ENCODE results near the gene GPR68. TPM values are rescaled to one million over a fixed set of nuclear protein-coding genes. Genes with fewer than 3 reads are reported as not detected.

GPR68 gene
- total RNA-seq, 1 experiment from 2014 or later = 0.28 TPM

DNA sequence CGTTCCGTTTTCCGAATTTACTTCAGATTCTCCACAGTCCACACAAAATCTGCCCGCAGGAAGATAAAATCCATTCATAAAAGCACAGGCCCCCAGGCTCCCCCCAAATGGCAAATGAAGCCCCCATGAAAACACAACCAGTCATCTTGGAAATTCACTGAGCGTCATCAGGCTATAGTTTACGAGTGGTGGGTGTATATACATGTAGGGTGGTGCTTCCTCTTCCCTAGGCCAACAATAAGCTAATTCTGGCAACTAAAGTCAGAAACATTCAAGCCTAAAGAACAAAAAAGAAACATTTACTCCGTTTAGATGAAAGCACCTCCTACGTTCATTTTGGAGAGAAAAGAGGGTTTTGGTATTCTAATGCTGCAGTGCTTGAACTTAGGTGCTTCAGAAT lies 5.8 kb downstream of the GPR68 start:
- no TSS peak for BruUV-seq (replicated peaks)
- CTCF ChIA-PET = no interaction called here

GRCh38 chr14:91238085-91238484 lies 6.4 kb downstream of the GPR68 start:
- ChIA-PET CTCF (no interaction called here), POLR2A (no interaction called here)
- H3K9me3 ChIP-seq (ENCODE audit: control insufficient read depth, insufficient read depth, low read depth, low read length) = no peaks in the 10 kb centered on the region
- H3K27me3 ChIP-seq (ENCODE audit: control insufficient read depth, insufficient read depth, low read length) = no peaks in the 10 kb centered on the region; the same call in 1 of the 2 replicates
- H3K27ac ChIP-seq (ENCODE audit: low read length) = no peak overlapping the region
- H3K4me1 ChIP-seq (ENCODE audit: control insufficient read depth, insufficient read depth, low read length) = no peaks in the 10 kb centered on the region
- intact Hi-C loops (cut with micrococcal nuclease; ENCODE audit: unreplicated experiment) (no loop called here), in situ Hi-C loops (cut with HindIII; ENCODE audit: low pct_unique_long_range_greater_than_20kb, low sequenced_read_pairs) (no loop called here)
- ATAC-seq (no peak), DNase-seq (ENCODE audit: low read depth, low spot score) (no peak)
- no TSS peak for BruUV-seq (replicated peaks)
- TF ChIP-seq SIN3A (IDR thresholded peaks at IDR 0.05; ENCODE audit: borderline replicate concordance, insufficient read depth, low read depth, low read length) = no peak
- no peak for TF ChIP-seq REST (IDR thresholded peaks at IDR 0.05; ENCODE audit: insufficient read depth in 1 of 2, low read depth in 2 of 2, low read length in 1 of 2)
- TF ChIP-seq POLR2AphosphoS5 (IDR thresholded peaks at IDR 0.05; ENCODE audit: low read depth, low read length) = no peak
- TF ChIP-seq, protein P1, sequence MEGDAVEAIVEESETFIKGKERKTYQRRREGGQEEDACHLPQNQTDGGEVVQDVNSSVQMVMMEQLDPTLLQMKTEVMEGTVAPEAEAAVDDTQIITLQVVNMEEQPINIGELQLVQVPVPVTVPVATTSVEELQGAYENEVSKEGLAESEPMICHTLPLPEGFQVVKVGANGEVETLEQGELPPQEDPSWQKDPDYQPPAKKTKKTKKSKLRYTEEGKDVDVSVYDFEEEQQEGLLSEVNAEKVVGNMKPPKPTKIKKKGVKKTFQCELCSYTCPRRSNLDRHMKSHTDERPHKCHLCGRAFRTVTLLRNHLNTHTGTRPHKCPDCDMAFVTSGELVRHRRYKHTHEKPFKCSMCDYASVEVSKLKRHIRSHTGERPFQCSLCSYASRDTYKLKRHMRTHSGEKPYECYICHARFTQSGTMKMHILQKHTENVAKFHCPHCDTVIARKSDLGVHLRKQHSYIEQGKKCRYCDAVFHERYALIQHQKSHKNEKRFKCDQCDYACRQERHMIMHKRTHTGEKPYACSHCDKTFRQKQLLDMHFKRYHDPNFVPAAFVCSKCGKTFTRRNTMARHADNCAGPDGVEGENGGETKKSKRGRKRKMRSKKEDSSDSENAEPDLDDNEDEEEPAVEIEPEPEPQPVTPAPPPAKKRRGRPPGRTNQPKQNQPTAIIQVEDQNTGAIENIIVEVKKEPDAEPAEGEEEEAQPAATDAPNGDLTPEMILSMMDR (IDR thresholded peaks at IDR 0.05) = no peak
- TF ChIP-seq TCF7L2 (IDR thresholded peaks at IDR 0.05; ENCODE audit: low read depth, low read length) = no peak
- H3K36me3 ChIP-seq (ENCODE audit: control insufficient read depth, insufficient read depth, low read length) = no peaks in the 10 kb centered on the region
- no peak overlapping the region for H3K4me3 ChIP-seq (ENCODE audit: low read depth in 2 of 2, low read length in 2 of 2)

More for the DNA sequence above, 5.8 kb downstream of the GPR68 start:
- no peaks in the 10 kb centered on the region for H3K4me1 ChIP-seq (ENCODE audit: control insufficient read depth, insufficient read depth, low read length)
- ATAC-seq (no peak), DNase-seq (ENCODE audit: low read depth, low spot score) (no peak)
- H3K27ac ChIP-seq (ENCODE audit: low read length) = no peak overlapping the region
- POLR2A ChIA-PET = no interaction called here
- in situ Hi-C loops (cut with HindIII; ENCODE audit: low pct_unique_long_range_greater_than_20kb, low sequenced_read_pairs) (no loop called here), intact Hi-C loops (cut with micrococcal nuclease; ENCODE audit: unreplicated experiment) (no loop called here)
- no peak overlapping the region for H3K4me3 ChIP-seq (ENCODE audit: low read depth in 2 of 2, low read length in 2 of 2)
- no peaks in the 10 kb centered on the region for H3K9me3 ChIP-seq (ENCODE audit: control insufficient read depth, insufficient read depth, low read depth, low read length)
- H3K36me3 ChIP-seq (ENCODE audit: control insufficient read depth, insufficient read depth, low read length) = no peaks in the 10 kb centered on the region
- TF ChIP-seq SIN3A (IDR thresholded peaks at IDR 0.05; ENCODE audit: borderline replicate concordance, insufficient read depth, low read depth, low read length) (no peak), POLR2AphosphoS5 (IDR thresholded peaks at IDR 0.05; ENCODE audit: low read depth, low read length) (no peak), REST (IDR thresholded peaks at IDR 0.05; ENCODE audit: insufficient read depth in 1 of 2, low read depth in 2 of 2, low read length in 1 of 2) (no peak), TCF7L2 (IDR thresholded peaks at IDR 0.05; ENCODE audit: low read depth, low read length) (no peak)
- TF ChIP-seq, protein P1 (IDR thresholded peaks at IDR 0.05) = no peak
- no peaks in the 10 kb centered on the region; the same call in 1 of the 2 replicates for H3K27me3 ChIP-seq (ENCODE audit: control insufficient read depth, insufficient read depth, low read length)

Measured in Panc1 (cell line).